Measurements from ENCODE around the gene RERG.

DNA sequence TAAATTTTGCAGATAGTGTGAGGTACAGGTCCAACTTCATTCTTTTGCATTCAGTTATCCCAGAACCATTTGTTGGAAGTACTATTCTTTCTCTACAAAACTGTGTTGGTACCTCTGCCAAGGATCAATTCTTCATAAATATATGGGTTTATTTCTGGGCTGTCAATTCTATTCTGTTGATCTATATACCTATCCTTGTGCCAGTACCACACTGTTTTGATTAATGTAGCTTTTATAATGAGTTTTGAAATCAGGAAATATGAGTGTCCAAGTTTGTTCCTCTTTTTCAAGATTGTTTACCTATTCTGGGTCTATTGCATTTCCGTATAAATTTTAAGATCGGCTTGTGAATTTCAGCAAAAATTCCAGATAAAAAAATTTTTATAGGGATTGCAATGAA lies 48.1 kb downstream of the RERG start:
- TF ChIP-seq, protein P1, sequence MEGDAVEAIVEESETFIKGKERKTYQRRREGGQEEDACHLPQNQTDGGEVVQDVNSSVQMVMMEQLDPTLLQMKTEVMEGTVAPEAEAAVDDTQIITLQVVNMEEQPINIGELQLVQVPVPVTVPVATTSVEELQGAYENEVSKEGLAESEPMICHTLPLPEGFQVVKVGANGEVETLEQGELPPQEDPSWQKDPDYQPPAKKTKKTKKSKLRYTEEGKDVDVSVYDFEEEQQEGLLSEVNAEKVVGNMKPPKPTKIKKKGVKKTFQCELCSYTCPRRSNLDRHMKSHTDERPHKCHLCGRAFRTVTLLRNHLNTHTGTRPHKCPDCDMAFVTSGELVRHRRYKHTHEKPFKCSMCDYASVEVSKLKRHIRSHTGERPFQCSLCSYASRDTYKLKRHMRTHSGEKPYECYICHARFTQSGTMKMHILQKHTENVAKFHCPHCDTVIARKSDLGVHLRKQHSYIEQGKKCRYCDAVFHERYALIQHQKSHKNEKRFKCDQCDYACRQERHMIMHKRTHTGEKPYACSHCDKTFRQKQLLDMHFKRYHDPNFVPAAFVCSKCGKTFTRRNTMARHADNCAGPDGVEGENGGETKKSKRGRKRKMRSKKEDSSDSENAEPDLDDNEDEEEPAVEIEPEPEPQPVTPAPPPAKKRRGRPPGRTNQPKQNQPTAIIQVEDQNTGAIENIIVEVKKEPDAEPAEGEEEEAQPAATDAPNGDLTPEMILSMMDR (conservative IDR thresholded peaks at IDR 0.05; ENCODE audit: low read depth, low read length) = no peak
- TF ChIP-seq EZH2 (IDR thresholded peaks at IDR 0.05; ENCODE audit: borderline replicate concordance, low read depth, low read length, poor library complexity, severe bottlenecking) = no peak

Data from A673 (cell line).